Mesenchymal stem cell (in vitro differentiated cells and primary cell): ENCODE results near the gene OSGEPL1.
"Not testable (repeated sequence)": the region's sequence is repeated elsewhere in the genome, so short reads cannot be mapped to it uniquely, and the experiment has no call there.

Experiments used
- DNase-seq: peaks from one replicate; pipeline ENCODE4 v3.0.0-alpha.2; 2013
- H2AFZ ChIP-seq: one replicate; pipeline ENCODE4 v1.6.1; 2013; ENCODE audit warnings: low read depth, mild to moderate bottlenecking, control low read depth, inconsistent platforms, low read length, moderate library complexity
- H2AK5ac ChIP-seq: 2 replicates; pipeline ENCODE4 v1.6.1; 2013; ENCODE audit warnings: low read length, moderate library complexity, mild to moderate bottlenecking, inconsistent platforms; ENCODE audit not compliant: severe bottlenecking
- H2BK120ac ChIP-seq: one replicate; pipeline ENCODE4 v1.6.1; 2013; ENCODE audit warnings: low read depth, mild to moderate bottlenecking, inconsistent platforms, low read length, moderate library complexity
- H2BK12ac ChIP-seq, 2 experiments: one replicate each; pipeline ENCODE4 v1.6.1; 2013; ENCODE audit warnings: inconsistent platforms in 2 of 2, low read length in 2 of 2, mild to moderate bottlenecking in 2 of 2, moderate library complexity in 2 of 2, control low read depth in 1 of 2
- H2BK15ac ChIP-seq: one replicate; pipeline ENCODE4 v1.6.1; 2013; ENCODE audit warnings: mild to moderate bottlenecking, low read depth, inconsistent platforms; ENCODE audit not compliant: poor library complexity, severe bottlenecking
- H2BK5ac ChIP-seq: 2 replicates; pipeline ENCODE4 v1.6.1; 2013; ENCODE audit warnings: low read depth, mild to moderate bottlenecking, low read length, control low read depth, inconsistent platforms; ENCODE audit not compliant: poor library complexity, severe bottlenecking
- H3K14ac ChIP-seq, 2 experiments: one replicate each; pipeline ENCODE4 v1.6.1; 2013; ENCODE audit warnings: inconsistent platforms in 2 of 2, low read length in 2 of 2, control low read depth in 1 of 2, mild to moderate bottlenecking in 1 of 2, moderate library complexity in 1 of 2
- H3K18ac ChIP-seq, 2 experiments: one replicate each; pipeline ENCODE4 v1.6.1; 2013; ENCODE audit warnings: inconsistent platforms in 2 of 2, low read length in 2 of 2, control low read depth in 1 of 2, low read depth in 1 of 2, mild to moderate bottlenecking in 1 of 2
- H3K23ac ChIP-seq, 2 experiments: one replicate each; pipeline ENCODE4 v1.6.1; 2013; ENCODE audit warnings: inconsistent platforms in 2 of 2, low read length in 2 of 2, mild to moderate bottlenecking in 2 of 2, moderate library complexity in 2 of 2, control low read depth in 1 of 2
- H3K27ac ChIP-seq: 2 replicates; pipeline ENCODE4 v1.5.1; 2013; ENCODE audit warnings: mild to moderate bottlenecking, moderate library complexity, low read length, control low read depth, inconsistent platforms; ENCODE audit not compliant: poor library complexity, severe bottlenecking
- H3K27me3 ChIP-seq, 2 experiments: 2 replicates each; pipeline versions ENCODE4 v1.6.1 to v1.7.0; 2013; ENCODE audit warnings: low read length in 2 of 2, mild to moderate bottlenecking in 2 of 2, moderate library complexity in 2 of 2, control low read depth in 1 of 2, inconsistent platforms in 1 of 2; ENCODE audit not compliant: control insufficient read depth in 1 of 2, insufficient read depth in 1 of 2
- H3K36me3 ChIP-seq, 2 experiments: 2 replicates each; pipeline versions ENCODE4 v1.6.1 to v1.7.0; 2013; ENCODE audit warnings: low read length in 2 of 2, control low read depth in 1 of 2, inconsistent platforms in 1 of 2, low read depth in 1 of 2, mild to moderate bottlenecking in 1 of 2; ENCODE audit not compliant: insufficient read depth in 2 of 2, control insufficient read depth in 1 of 2
- H3K4ac ChIP-seq, 2 experiments: one replicate each; pipeline ENCODE4 v1.6.1; 2013; ENCODE audit warnings: inconsistent platforms in 2 of 2, low read length in 2 of 2, mild to moderate bottlenecking in 2 of 2, moderate library complexity in 2 of 2, control low read depth in 1 of 2, low read depth in 1 of 2
- H3K4me1 ChIP-seq: 2 replicates; pipeline ENCODE4 v1.6.1; 2013; ENCODE audit warnings: low read depth, low read length, control low read depth; ENCODE audit not compliant: control insufficient read depth, insufficient read depth
- H3K4me2 ChIP-seq: 2 replicates; pipeline ENCODE4 v1.6.1; 2013; ENCODE audit warnings: low read length, mild to moderate bottlenecking, inconsistent platforms; ENCODE audit not compliant: poor library complexity, severe bottlenecking
- H3K4me3 ChIP-seq, 2 experiments: 2 replicates each; pipeline versions ENCODE4 v1.5.1 to v1.7.0; 2013; ENCODE audit warnings: low read length in 2 of 2, mild to moderate bottlenecking in 2 of 2, control low read depth in 1 of 2, low read depth in 1 of 2; ENCODE audit not compliant: insufficient read depth in 1 of 2
- H3K79me1 ChIP-seq: replicated peaks from 2 replicates; pipeline ENCODE4 v1.6.1; 2013; ENCODE audit warnings: mild to moderate bottlenecking, control low read depth, low read length, inconsistent platforms; ENCODE audit not compliant: poor library complexity, severe bottlenecking
- H3K9ac ChIP-seq: 2 replicates; pipeline ENCODE4 v1.7.0; 2013; ENCODE audit warnings: mild to moderate bottlenecking, low read length, moderate library complexity
- H3K9me3 ChIP-seq: 2 replicates; pipeline ENCODE4 v1.7.0; 2013; ENCODE audit warnings: mild to moderate bottlenecking, low read length; ENCODE audit not compliant: control insufficient read depth
- H4K8ac ChIP-seq: one replicate; pipeline ENCODE4 v1.6.1; 2013; ENCODE audit warnings: inconsistent platforms, mild to moderate bottlenecking, low read length, moderate library complexity
- H4K91ac ChIP-seq: one replicate; pipeline ENCODE4 v1.6.1; 2013; ENCODE audit warnings: mild to moderate bottlenecking, low read length, inconsistent platforms
- WGBS: methylation state at CpG from one replicate; pipeline ENCODE4 v1.1.7; 2013; ENCODE audit warnings: mixed read lengths; 5-methylcytosine and 5-hydroxymethylcytosine counted together

The OSGEPL1 gene

GRCh38 chr2:189762229-189762550, 402 bp downstream of the OSGEPL1 start:
- peaks cover 3% of the 10 kb centered on the region for H3K79me1 ChIP-seq
- 0% methylated on average over 7 of the region's 7 CpGs for WGBS
- peak overlapping the region; percentile 98 for H2AFZ ChIP-seq
- no peaks in the 10 kb centered on the region for H3K9me3 ChIP-seq
- no peaks in the 10 kb centered on the region for H3K27me3 ChIP-seq
- H2AK5ac ChIP-seq, result no peak overlapping the region
- H2BK15ac ChIP-seq, result peak overlapping the region; percentile 12
- peak overlapping the region; percentile 77 for H4K91ac ChIP-seq
- H2BK120ac ChIP-seq, result no peak overlapping the region
- H3K4ac ChIP-seq, result peak overlapping the region in 1 of 2 experiments; percentile 91
- H3K27ac ChIP-seq, result peak overlapping the region; percentile 99
- H3K9ac ChIP-seq, result peak overlapping the region; percentile 96
- no peak for DNase-seq
- no peaks in the 10 kb centered on the region for H3K4me1 ChIP-seq
- peaks cover 3 to 17% of the 10 kb centered on the region in 2 experiments for H3K36me3 ChIP-seq
- H2BK5ac ChIP-seq, result no peak overlapping the region
- peak overlapping the region; percentile 84 to 92 for H3K4me3 ChIP-seq
- peak overlapping the region; percentile 52 to 95 for H3K18ac ChIP-seq
- H3K23ac ChIP-seq, result no peak overlapping the region
- peak overlapping the region; percentile 80 for H3K4me2 ChIP-seq
- H2BK12ac ChIP-seq, result no peak overlapping the region
- no peak overlapping the region for H3K14ac ChIP-seq
- H4K8ac ChIP-seq, result peak overlapping the region; percentile 93

- H3K4me1 ChIP-seq, H3K4ac ChIP-seq, H2AFZ ChIP-seq, H2BK120ac ChIP-seq, H2BK5ac ChIP-seq, H2AK5ac ChIP-seq, H2BK12ac ChIP-seq, H4K91ac ChIP-seq, DNase-seq, H3K9me3 ChIP-seq, H3K27ac ChIP-seq, H3K9ac ChIP-seq, H3K27me3 ChIP-seq, H3K14ac ChIP-seq, H3K4me3 ChIP-seq, H4K8ac ChIP-seq, H3K79me1 ChIP-seq, H3K4me2 ChIP-seq, H3K18ac ChIP-seq, H2BK15ac ChIP-seq, H3K23ac ChIP-seq: not testable (repeated sequence)
- 100% methylated on average over 4 of the region's 19 CpGs for WGBS
- H3K36me3 ChIP-seq, result peaks cover 0 to 12% of the 10 kb centered on the region in 2 experiments
Observed at GRCh38 chr2:189760154-189760553, 2.4 kb downstream of the OSGEPL1 start.

GRCh38 chr2:189756311-189756952, 6.2 kb downstream of the OSGEPL1 start:
- H2BK120ac ChIP-seq, result no peak overlapping the region
- H3K4me2 ChIP-seq, result no peak overlapping the region
- H2BK5ac ChIP-seq, result no peak overlapping the region
- H3K27me3 ChIP-seq, result no peaks in the 10 kb centered on the region
- H3K36me3 ChIP-seq, result peaks cover 0 to 43% of the 10 kb centered on the region in 2 experiments
- H2BK15ac ChIP-seq, result no peak overlapping the region
- H3K23ac ChIP-seq, result no peak overlapping the region
- H3K18ac ChIP-seq, result no peak overlapping the region
- no peak overlapping the region for H2BK12ac ChIP-seq
- peaks cover 1% of the 10 kb centered on the region for H3K79me1 ChIP-seq
- H3K14ac ChIP-seq, result no peak overlapping the region
- H3K4me3 ChIP-seq, result no peak overlapping the region
- no peaks in the 10 kb centered on the region for H3K9me3 ChIP-seq
- H4K91ac ChIP-seq, result no peak overlapping the region
- no peak overlapping the region for H4K8ac ChIP-seq
- DNase-seq, result no peak
- WGBS, result 0% methylated on average over 1 of the region's 2 CpGs
- no peak overlapping the region for H3K4ac ChIP-seq
- no peak overlapping the region for H2AFZ ChIP-seq
- H3K27ac ChIP-seq, result no peak overlapping the region
- H2AK5ac ChIP-seq, result no peak overlapping the region
- H3K9ac ChIP-seq, result no peak overlapping the region
- no peaks in the 10 kb centered on the region for H3K4me1 ChIP-seq

DNA sequence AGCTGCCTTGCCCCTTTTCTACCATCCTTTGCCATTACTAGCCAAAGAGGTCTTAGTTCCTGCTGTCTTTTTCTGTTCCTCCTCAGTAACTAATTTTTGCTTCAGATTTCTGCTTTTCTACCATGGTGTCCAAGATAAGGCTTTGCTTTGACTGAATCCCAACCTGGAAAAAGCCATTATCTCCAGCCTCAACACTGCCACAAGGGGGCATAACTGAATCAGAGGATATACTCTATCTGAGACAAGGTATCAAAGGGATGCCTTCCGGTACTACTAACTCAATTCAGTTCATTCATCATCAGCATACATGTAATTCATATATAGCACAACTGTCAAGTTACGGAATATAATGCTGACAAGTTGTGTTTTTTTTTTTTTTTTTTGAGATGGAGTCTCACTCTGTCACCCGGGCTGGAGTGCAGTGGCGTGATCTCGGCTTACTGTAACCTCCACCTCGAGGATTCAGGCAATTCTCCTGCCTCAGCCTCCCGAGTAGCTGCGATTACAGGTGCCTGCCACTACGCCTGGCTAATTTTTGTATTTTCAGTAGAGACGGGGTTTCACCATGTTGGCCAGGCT, 11.4 kb downstream of the OSGEPL1 start:
- no peak overlapping the region for H3K4me3 ChIP-seq
- no peak overlapping the region for H4K91ac ChIP-seq
- no peak overlapping the region for H2BK5ac ChIP-seq
- no peak overlapping the region for H2BK120ac ChIP-seq
- H2AFZ ChIP-seq, result no peak overlapping the region
- H2BK12ac ChIP-seq, result no peak overlapping the region
- no peak overlapping the region for H3K27ac ChIP-seq
- no peak overlapping the region for H3K4me2 ChIP-seq
- WGBS, result 86% methylated on average over 10 of the region's 10 CpGs
- H3K27me3 ChIP-seq, result no peaks in the 10 kb centered on the region
- H2BK15ac ChIP-seq, result no peak overlapping the region
- H3K9ac ChIP-seq, result no peak overlapping the region
- H3K4ac ChIP-seq, result no peak overlapping the region
- no peaks in the 10 kb centered on the region for H3K9me3 ChIP-seq
- no peak overlapping the region for H3K14ac ChIP-seq
- no peaks in the 10 kb centered on the region for H3K79me1 ChIP-seq
- no peak overlapping the region for H4K8ac ChIP-seq
- H3K36me3 ChIP-seq, result peaks cover 3 to 65% of the 10 kb centered on the region in 2 experiments
- no peaks in the 10 kb centered on the region for H3K4me1 ChIP-seq
- DNase-seq, result peak; percentile 46
- no peak overlapping the region for H2AK5ac ChIP-seq
- H3K18ac ChIP-seq, result no peak overlapping the region
- H3K23ac ChIP-seq, result no peak overlapping the region
